ENCODE results near the gene TBC1D30.
A peak's percentile ranks its signal among the peaks of the same experiment; 100 is the strongest.
"Not testable (repeated sequence)": the region's sequence is repeated elsewhere in the genome, so short reads cannot be mapped to it uniquely, and the experiment has no call there.

Gene TBC1D30

GRCh38 chr12:64824500-64825142 lies at the start of gene TBC1D30:
TSS of gene TBC1D30 (plus strand) at chr12:64824647. CDS start at chr12:64824880, 233 bp downstream.
- H3K4me3 ChIP-seq (ENCODE audit: low read depth, low read length): peak within 1 kb of the TSS; percentile 66

GRCh38 chr12:64775147-64775736 lies 49.2 kb upstream of the TBC1D30 start:
- not testable (repeated sequence) for H3K4me3 ChIP-seq (ENCODE audit: low read depth, low read length)

- H3K4me3 ChIP-seq (ENCODE audit: low read depth, low read length): no peak overlapping the region
Measured at GRCh38 chr12:64779354-64779974, 45.0 kb upstream of the TBC1D30 start.

GRCh38 chr12:64780132-64780530 lies 44.3 kb upstream of the TBC1D30 start:
- peak overlapping the region; percentile 49 for H3K4me3 ChIP-seq (ENCODE audit: low read depth, low read length)

GRCh38 chr12:64780531-64781279 lies 43.7 kb upstream of the TBC1D30 start:
- H3K4me3 ChIP-seq (ENCODE audit: low read depth, low read length): peak overlapping the region; percentile 49

- H3K4me3 ChIP-seq (ENCODE audit: low read depth, low read length): peak overlapping the region; percentile 49
Measured at GRCh38 chr12:64781280-64782190, 42.9 kb upstream of the TBC1D30 start.

GRCh38 chr12:64782191-64782876 lies 42.1 kb upstream of the TBC1D30 start:
- no peak overlapping the region for H3K4me3 ChIP-seq (ENCODE audit: low read depth, low read length)

- H3K4me3 ChIP-seq (ENCODE audit: low read depth, low read length): no peak overlapping the region
Measured at GRCh38 chr12:64785838-64786237, 38.6 kb upstream of the TBC1D30 start.

- no peak overlapping the region for H3K4me3 ChIP-seq (ENCODE audit: low read depth, low read length)
Measured at GRCh38 chr12:64790166-64790565, 34.3 kb upstream of the TBC1D30 start.

GRCh38 chr12:64791036-64791435 lies 33.4 kb upstream of the TBC1D30 start:
- no peak overlapping the region for H3K4me3 ChIP-seq (ENCODE audit: low read depth, low read length)

- no peak overlapping the region for H3K4me3 ChIP-seq (ENCODE audit: low read depth, low read length)
Measured at GRCh38 chr12:64792128-64792527, 32.3 kb upstream of the TBC1D30 start.

- no peak overlapping the region for H3K4me3 ChIP-seq (ENCODE audit: low read depth, low read length)
Measured at GRCh38 chr12:64793610-64794009, 30.8 kb upstream of the TBC1D30 start.

- no peak overlapping the region for H3K4me3 ChIP-seq (ENCODE audit: low read depth, low read length)
Measured at GRCh38 chr12:64794305-64794704, 30.1 kb upstream of the TBC1D30 start.

- H3K4me3 ChIP-seq (ENCODE audit: low read depth, low read length): no peak overlapping the region
Measured at GRCh38 chr12:64796205-64796845, 28.1 kb upstream of the TBC1D30 start.

- H3K4me3 ChIP-seq (ENCODE audit: low read depth, low read length): no peak overlapping the region
Measured at GRCh38 chr12:64797156-64797555, 27.3 kb upstream of the TBC1D30 start.

GRCh38 chr12:64798165-64798564 lies 26.3 kb upstream of the TBC1D30 start:
- no peak overlapping the region for H3K4me3 ChIP-seq (ENCODE audit: low read depth, low read length)

GRCh38 chr12:64800640-64801039 lies 23.8 kb upstream of the TBC1D30 start:
- no peak overlapping the region for H3K4me3 ChIP-seq (ENCODE audit: low read depth, low read length)

- no peak overlapping the region for H3K4me3 ChIP-seq (ENCODE audit: low read depth, low read length)
Measured at GRCh38 chr12:64801381-64801780, 23.1 kb upstream of the TBC1D30 start.

GRCh38 chr12:64802180-64802775 lies 22.2 kb upstream of the TBC1D30 start:
- H3K4me3 ChIP-seq (ENCODE audit: low read depth, low read length): not testable (repeated sequence)

Measured in iPS-11a (cell line).